ENCODE data around the gene RTL5.
"Not testable (repeated sequence)": the region's sequence is repeated elsewhere in the genome, so short reads cannot be mapped to it uniquely, and the experiment has no call there.

Gene RTL5

GRCh38 chrX:72131317-72132294, at the start of gene RTL5:
Gene RTL5 (minus strand): TSS chrX:72131915.
- DNase-seq, result peak; percentile 95

DNA sequence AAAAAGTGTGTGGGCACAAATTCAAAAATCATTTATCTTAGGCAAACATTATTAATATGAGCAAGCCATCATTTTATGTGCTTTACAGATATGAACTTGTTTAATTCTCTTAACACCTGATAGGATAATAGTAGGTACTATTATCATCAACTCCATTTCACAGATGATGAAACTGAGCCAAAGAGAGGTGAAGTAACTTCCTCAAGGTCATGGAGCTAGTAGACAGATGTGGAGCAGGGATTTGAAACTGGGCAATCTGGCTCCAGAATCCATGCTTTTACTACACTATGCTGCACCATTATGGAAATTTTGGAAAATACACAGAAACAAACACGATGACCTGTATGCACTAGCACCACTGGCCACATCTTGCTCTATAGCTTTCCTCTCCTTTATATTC, 48.8 kb upstream of the RTL5 start:
- peak; percentile 11 for DNase-seq

DNA sequence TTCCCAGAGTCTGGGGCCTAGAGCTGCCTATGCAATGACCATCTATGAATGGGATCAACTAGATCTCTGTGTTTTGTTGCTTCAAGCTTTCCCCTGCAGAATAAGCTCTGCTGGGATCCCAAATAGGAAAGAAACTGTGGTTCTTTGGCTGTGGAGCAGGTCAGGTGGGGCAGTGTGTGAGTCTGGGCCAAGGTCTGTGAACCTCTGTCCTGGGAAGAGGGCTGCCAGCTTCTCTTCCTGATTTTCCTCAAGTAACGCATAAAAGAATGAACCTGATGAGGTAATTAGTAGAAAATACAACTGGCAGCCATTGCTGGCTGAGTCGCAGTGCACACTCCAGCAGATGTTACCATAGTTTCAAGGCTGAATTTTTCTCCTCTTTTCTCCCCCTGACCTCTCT, 45.3 kb upstream of the RTL5 start:
- no peak for DNase-seq

GRCh38 chrX:72176289-72176688, 44.6 kb upstream of the RTL5 start:
- DNase-seq, result not testable (repeated sequence)

DNA sequence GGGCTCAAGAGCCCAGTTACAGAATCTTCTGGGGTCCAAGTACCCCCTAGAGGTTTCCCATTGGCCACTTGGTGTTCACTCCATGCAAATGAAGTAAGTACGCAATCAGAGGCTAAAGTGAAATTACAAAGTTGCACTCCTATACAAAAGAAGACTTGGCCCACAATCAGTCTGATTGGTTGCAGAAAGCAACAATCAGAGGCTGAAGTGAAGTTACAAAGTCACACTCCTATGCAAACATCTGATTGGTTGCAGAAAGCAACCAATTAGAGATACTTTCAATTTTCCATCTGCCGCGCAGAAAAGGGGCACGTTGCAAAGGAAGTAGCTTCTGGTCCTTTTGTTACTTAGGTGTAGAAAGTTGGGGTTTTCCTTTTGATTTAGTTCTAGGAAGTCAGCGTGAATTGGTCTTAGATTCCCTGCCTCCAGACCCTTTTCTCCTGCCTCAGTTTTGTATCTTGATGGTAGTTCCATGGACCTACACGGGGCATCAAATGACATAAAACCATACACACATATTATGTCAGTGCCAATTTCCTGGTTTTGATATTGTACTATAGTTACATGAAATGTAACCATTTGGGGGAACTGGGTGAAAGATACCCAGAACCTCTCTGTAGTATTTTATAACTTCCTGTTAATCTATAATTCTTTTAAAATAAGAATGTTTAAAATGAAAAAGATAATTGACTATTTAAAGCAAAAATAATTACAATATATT, 37.5 kb upstream of the RTL5 start:
- no peak for DNase-seq

DNA sequence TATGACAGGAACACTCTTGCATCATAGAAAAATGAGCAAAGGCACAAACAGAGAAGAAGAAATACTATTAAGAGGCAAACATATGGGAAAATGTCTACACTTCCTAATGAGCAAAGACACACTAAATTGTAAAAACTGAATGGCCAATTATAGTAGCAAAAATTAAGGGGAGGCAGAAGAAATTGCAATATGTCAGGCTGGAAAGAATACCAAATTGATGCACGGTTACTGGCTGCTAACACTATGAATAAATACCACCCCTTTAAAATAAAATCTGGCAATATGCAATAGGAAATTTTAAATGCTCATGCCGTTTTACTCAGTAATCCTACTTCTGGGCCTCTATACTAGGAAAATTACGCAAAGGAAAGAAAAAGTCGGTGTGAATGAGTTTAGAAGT, 33.8 kb upstream of the RTL5 start:
- no peak for DNase-seq

DNA sequence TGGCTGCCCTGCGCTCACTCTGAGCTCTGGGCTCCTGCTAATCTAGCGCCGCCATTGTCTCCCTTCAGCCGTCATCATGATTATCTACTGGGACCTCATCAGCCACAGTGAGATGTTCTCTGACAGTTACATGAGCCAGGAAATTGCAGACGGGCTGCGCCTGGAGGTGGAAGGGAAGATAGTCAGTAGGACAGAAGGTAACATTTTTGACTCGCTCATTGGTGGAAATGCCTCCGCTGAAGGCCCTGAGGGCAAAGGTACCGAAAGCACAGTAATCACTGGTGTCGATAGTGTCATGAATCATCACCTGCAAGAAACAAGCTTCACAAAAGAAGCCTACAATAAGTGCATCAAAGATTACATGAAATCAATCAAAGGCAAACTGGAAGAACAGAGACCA, 28.1 kb upstream of the RTL5 start:
- DNase-seq, result no peak

- DNase-seq, result no peak
Measured at GRCh38 chrX:72158773-72159172, 27.1 kb upstream of the RTL5 start.

- DNase-seq, result no peak
Measured at GRCh38 chrX:72146527-72146926, 14.8 kb upstream of the RTL5 start.

DNA sequence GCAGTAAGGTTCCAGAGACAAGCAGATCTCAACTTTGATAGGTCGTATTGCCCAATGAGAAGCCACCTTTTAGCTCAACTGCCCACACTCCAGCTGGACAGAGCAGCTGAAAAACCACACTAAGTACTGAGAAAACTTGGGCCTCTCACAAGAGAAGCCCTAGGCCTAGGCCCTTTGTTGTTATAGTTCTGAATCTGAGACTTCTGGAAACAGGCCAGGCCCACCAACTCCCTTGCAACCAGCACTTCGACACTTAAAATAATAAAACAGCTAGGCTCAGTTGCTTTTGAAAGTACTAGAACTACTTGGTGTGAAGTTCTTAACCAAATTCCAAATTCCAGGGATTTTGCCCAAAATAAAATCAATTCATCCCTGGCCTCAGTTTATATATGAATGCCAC, 13.5 kb upstream of the RTL5 start:
- DNase-seq, result no peak

DNA sequence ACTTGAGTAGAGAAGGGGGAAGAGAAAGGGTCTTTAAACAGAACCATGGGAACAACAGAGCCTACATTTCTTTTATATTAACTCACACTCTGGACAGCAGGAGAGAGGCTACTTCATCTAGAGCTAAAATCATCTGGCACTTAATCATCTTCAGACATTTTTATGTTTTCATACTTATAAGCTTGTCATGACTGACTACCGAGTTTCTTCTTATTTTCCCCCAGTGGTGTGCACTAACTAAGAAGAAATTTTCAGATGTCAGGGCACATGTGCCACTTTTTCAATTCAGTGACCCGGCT, 11.8 kb upstream of the RTL5 start:
- no peak for DNase-seq

DNA sequence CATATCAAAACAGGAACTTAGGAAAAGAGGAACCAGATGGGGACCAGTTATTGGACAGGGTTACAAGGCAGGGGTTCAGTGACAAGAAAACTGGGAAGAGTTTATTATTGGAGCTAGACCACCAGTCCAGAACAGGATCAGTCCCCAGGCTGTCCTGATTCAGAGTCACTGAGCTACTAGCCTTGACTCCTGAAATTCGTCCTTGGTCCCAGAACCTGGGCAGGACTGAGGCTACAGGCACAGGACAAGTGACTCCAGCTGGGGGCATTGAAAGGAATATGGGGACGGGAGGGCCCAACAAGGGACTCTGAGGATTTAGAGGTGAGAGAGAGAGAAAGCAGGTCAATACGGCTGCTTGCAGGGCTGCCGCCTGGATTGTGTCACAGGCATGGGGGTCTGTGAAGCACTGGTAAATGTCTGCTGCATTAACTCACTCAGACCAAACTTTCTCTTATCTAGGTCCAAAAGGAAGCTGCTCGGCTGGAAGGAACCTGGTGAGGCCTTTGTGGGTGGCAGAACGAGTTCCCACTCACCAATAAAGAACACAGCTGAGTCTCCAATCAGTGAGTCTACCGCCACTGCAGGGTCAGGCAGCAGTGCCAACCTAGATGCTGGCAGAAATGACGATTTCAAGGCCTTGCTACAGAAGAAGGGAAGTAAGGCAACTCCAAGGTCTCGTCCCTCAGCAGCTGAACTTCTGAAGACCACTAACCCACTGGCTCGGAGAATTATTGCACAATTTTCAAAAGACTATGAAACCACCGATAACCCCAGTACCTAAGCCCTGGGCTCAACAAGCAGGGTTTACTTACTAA, 11.3 kb upstream of the RTL5 start:
- peak; percentile 31 for DNase-seq

- DNase-seq, result peak; percentile 95
Measured at GRCh38 chrX:72142094-72142793, 10.5 kb upstream of the RTL5 start.

GRCh38 chrX:72141372-72142004, 9.8 kb upstream of the RTL5 start:
- DNase-seq, result peak; percentile 66

DNA sequence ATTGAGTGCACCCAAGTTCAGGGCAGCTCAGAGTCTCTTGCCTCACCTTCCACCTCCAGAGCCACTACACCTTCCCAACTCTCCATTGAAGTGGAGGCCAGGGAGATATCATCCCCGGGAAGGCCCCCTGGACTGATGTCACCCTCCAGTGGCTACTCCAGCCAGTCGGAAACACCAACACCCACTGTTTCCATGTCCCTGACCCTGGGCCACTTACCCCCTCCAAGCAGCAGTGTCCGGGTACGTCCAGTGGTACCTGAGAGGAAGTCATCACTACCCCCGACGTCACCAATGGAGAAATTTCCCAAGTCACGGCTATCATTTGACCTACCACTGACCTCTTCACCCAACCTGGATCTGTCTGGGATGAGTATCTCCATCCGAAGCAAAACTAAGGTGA, 7.8 kb upstream of the RTL5 start:
- no peak for DNase-seq

- no peak for DNase-seq
Measured at GRCh38 chrX:72137846-72138495, 6.3 kb upstream of the RTL5 start.

GRCh38 chrX:72133851-72134546, 2.3 kb upstream of the RTL5 start:
- no peak for DNase-seq

DNA sequence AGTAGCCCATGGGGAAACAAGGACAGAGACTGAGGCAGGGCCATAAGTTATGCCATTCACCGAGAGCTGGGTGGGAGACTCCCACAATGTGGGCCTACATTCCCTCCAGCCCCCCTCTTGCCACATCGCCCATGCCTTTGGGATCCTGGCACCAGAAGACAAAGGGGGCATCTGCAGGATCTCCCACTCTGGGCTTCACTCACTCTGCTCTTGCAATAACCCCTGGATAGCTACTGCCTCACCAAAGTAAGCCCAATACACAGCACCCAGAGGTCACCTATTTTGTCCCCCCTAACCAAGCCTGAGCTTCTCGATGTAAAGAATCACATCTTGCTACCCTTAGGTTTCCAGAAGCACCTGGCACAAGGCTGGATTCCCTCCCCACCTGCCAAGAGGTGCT, 741 bp upstream of the RTL5 start:
- DNase-seq, result no peak

- DNase-seq, result no peak
Measured at GRCh38 chrX:72130762-72131250, 909 bp downstream of the RTL5 start.

DNA sequence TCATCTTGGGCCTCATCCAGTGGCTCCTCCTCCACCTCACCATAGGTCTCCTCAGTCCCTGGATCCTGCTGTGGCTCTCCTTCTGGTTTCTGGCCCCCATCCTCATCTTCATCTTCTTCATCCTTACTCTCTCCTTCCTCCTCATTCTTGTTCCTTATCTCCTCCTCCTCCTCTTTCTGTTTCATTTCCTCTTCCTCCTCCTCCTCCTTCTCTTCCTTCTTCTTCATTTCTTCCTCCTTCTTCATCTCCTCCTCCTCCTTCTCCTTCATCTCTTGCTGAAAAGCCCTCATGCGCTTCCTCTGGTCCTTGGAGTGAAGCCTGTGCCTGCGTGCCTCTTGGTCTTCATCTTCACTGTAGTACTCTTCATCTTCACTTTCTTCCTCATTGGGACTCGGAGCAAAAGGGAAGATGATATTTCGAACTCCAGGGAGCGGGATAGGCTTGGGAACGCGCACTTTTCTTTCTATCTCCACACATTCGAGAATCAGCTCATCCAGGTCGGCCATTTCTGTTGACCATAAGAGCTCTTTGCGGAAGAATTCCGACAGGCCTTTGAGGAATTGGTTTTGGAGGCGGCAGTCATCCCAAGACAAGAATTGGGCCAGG, 1.5 kb downstream of the RTL5 start:
- DNase-seq, result no peak

DNA sequence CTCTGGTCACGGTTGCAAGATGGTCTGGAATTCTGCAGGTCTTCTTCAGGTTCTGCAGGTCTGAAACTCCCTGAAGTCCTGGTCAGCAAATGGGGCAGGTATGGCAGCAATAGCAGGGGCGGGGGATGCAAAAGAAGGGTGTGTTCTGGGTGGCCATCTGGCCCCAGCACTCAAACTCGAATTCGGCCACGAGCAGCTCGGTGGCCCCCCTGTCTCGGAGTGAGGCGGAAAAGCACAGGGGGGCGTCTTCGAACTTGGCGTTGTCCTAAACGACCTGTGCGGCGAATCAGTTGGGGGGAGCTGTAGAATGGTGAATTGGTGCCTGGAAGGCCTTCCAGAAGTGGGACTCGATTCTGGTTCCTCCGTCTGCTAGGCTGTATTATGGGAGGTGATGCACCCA, 2.1 kb downstream of the RTL5 start:
- DNase-seq, result no peak
